K562 (cell line): Measurements from ENCODE around the gene PNPLA7. TPM values are rescaled to one million over a fixed set of nuclear protein-coding genes. Genes with fewer than 3 reads are reported as not detected.

Experiments used
- ATAC-seq: fragments of 200-7000 bp; cut with Tn5 transposase; 3 replicates; pipeline ENCODE4 v1.9.1; 2020; ENCODE audit warnings: moderate library complexity
- BruUV-seq: library from RNA; stranded (reverse); fragments of 400-500 nt; replicated peaks from 2 replicates; lab custom pipeline; 2021; lab: Mats Ljungman, UMichigan
- CTCF ChIA-PET: fragments of 300-600 bp; formaldehyde crosslinking; extraction: SDS; loops from one replicate; lab custom pipeline; 2021; ENCODE audit warnings: low intra/inter-chr PET ratio; lab: Yijun Ruan, JAX
- POLR2A ChIA-PET: fragments of 300-600, 350-650 bp; sonication (Branson Sonifier 250); formaldehyde crosslinking; extraction: SDS; loops from one replicate; lab custom pipeline; 2021; ENCODE audit warnings: antibody characterized with exemption, inconsistent platforms; lab: Yijun Ruan, JAX
- DNase-seq, 4 experiments: peaks; one replicate each; pipeline versions ENCODE4 v3.0.0 to v3.0.0-alpha.2; 2011 to 2018; ENCODE audit warnings: low spot score in 3 of 4, mixed read lengths in 3 of 4; ENCODE audit errors: extremely low read depth in 1 of 4
- FAIRE-seq: peaks from 2 replicates; lab custom pipeline; 2011; peaks lifted over from hg19 to GRCh38; lab: Jason Lieb, UNC
- H2AFZ ChIP-seq: 2 replicates; pipeline ENCODE4 v1.6.0; 2011; ENCODE audit warnings: low read depth, low read length, control low read depth, inconsistent platforms
- H3K27ac ChIP-seq: fragments of 200-600 bp; 3 replicates; pipeline ENCODE4 v1.8.0; 2011; ENCODE audit warnings: low read depth, mild to moderate bottlenecking, control low read depth, inconsistent platforms, low read length, moderate library complexity, mixed read lengths; ENCODE audit errors: extremely low read depth
- H3K27me3 ChIP-seq, 2 experiments: fragments of 300-600 bp in 1 of 2; 2 replicates in 1 of 2; 3 replicates in 1 of 2; pipeline versions ENCODE4 v1.6.0 to v1.8.0; 2011; ENCODE audit warnings: inconsistent platforms in 2 of 2, low read length in 2 of 2, mild to moderate bottlenecking in 1 of 2, mixed read lengths in 1 of 2, moderate library complexity in 1 of 2; ENCODE audit not compliant: control insufficient read depth in 2 of 2, insufficient read depth in 2 of 2
- H3K36me3 ChIP-seq: fragments of 300-600 bp; 3 replicates; pipeline ENCODE4 v1.8.0; 2011; ENCODE audit warnings: mild to moderate bottlenecking, low read length, inconsistent platforms; ENCODE audit not compliant: control insufficient read depth, insufficient read depth
- H3K4me1 ChIP-seq, 2 experiments: fragments of 200-600 bp in 1 of 2; replicated peaks in 1 of 2; 2 replicates in 1 of 2; 3 replicates in 1 of 2; pipeline versions ENCODE4 v1.5.1 to v1.8.0; 2011; ENCODE audit warnings: inconsistent platforms in 2 of 2, low read length in 2 of 2, mild to moderate bottlenecking in 1 of 2, mixed read lengths in 1 of 2, moderate library complexity in 1 of 2; ENCODE audit not compliant: control insufficient read depth in 2 of 2, insufficient read depth in 2 of 2
- H3K4me2 ChIP-seq: 2 replicates; pipeline ENCODE4 v1.6.1; 2011; ENCODE audit warnings: low read length, control low read depth, inconsistent platforms, mixed read lengths; ENCODE audit not compliant: insufficient read depth
- H3K4me3 ChIP-seq: fragments of 200-600 bp; sonication (generic), shearing (Covaris generic); 2 replicates; pipeline ENCODE4 v1.5.1; 2016; ENCODE audit warnings: control low read depth, inconsistent platforms
- H3K79me2 ChIP-seq: fragments of 200-600 bp; 3 replicates; pipeline ENCODE4 v1.8.0; 2011; ENCODE audit warnings: low read length, inconsistent platforms; ENCODE audit not compliant: control insufficient read depth, insufficient read depth
- H3K9ac ChIP-seq, 2 experiments: 2 replicates each; pipeline versions ENCODE4 v1.6.0 to v1.6.1; 2011; ENCODE audit warnings: low read depth in 2 of 2, low read length in 2 of 2, control low read depth in 1 of 2, inconsistent platforms in 1 of 2, mild to moderate bottlenecking in 1 of 2, mixed read lengths in 1 of 2; ENCODE audit not compliant: insufficient read depth in 1 of 2
- H3K9me1 ChIP-seq: one replicate; pipeline ENCODE4 v1.6.0; 2011; ENCODE audit warnings: inconsistent platforms, mild to moderate bottlenecking, low read length, moderate library complexity; ENCODE audit not compliant: control insufficient read depth, insufficient read depth
- H3K9me3 ChIP-seq: replicated peaks from 2 replicates; pipeline ENCODE4 v1.5.1; 2011; ENCODE audit warnings: low read depth, low read length, inconsistent platforms; ENCODE audit not compliant: control insufficient read depth, insufficient read depth
- H4K20me1 ChIP-seq: replicated peaks from 2 replicates; pipeline ENCODE4 v1.6.1; 2011; ENCODE audit warnings: low read length, inconsistent platforms, mixed read lengths; ENCODE audit not compliant: control insufficient read depth, insufficient read depth
- CHD1 ChIP-seq: fragments of 200-600 bp; sonication (generic); IDR thresholded peaks from one replicate; pipeline ENCODE4 v1.6.1; 2012; ENCODE audit warnings: mild to moderate bottlenecking, moderate library complexity, low read length, inconsistent platforms
- HMG20A ChIP-seq: fragments of 450-650 bp; formaldehyde crosslinking; conservative IDR thresholded peaks from 2 replicates; pipeline ENCODE4 v1.4.0; 2020; ENCODE audit warnings: mild to moderate bottlenecking, mixed read lengths
- L3MBTL2 ChIP-seq: fragments of 450-650 bp; IDR thresholded peaks from 2 replicates; pipeline ENCODE4 v1.6.1; 2016; ENCODE audit warnings: mild to moderate bottlenecking, moderate library complexity
- TEAD1 ChIP-seq, 2 experiments: fragments of 450-650 bp in 1 of 2; sonication (generic) in 1 of 2; formaldehyde crosslinking; IDR thresholded peaks; 2 replicates each; pipeline versions ENCODE4 v1.4.0 to v1.8.0; 2020 to 2022; ENCODE audit warnings: mild to moderate bottlenecking in 2 of 2, missing genetic modification reagents in 1 of 2
- ZBTB33 ChIP-seq: sonication (generic); formaldehyde crosslinking; IDR thresholded peaks from 2 replicates; pipeline ENCODE4 v1.8.1; 2023; ENCODE audit warnings: mild to moderate bottlenecking, missing genetic modification reagents
- ZFX ChIP-seq: sonication (generic); formaldehyde crosslinking; IDR thresholded peaks from 2 replicates; pipeline ENCODE4 v1.8.0; 2022; ENCODE audit warnings: mild to moderate bottlenecking, missing genetic modification reagents, moderate library complexity
- WGBS: fragments of 100-300 bp; shearing (Covaris generic); methylation state at CpG from one replicate; pipeline ENCODE4 v1.1.6; 2016; ENCODE audit warnings: low coverage, mixed read lengths; ENCODE audit not compliant: insufficient coverage; ENCODE audit errors: missing lambda C conversion rate; 5-methylcytosine and 5-hydroxymethylcytosine counted together
- in situ Hi-C: fragments of 300-500 bp; cut with MboI; formaldehyde crosslinking; loops from 4 replicates; pipeline ENCODE4 v1.15.0; 2018; ENCODE audit warnings: inconsistent platforms, mixed read lengths
- intact Hi-C: fragments of 100-400 bp; cut with micrococcal nuclease; formaldehyde crosslinking; loops from 2 replicates; pipeline ENCODE4 v1.14.2; 2022
- polyA plus RNA-seq, 8 experiments: library from polyadenylated mRNA; depleted of rRNA in 4 of 8; stranded (reverse) in 5 of 8; unstranded in 3 of 8; fragments of >200 nt; fragmentation: Nextera tagmentation in 2 of 8; fragmentation: Illumina TruSeq in 1 of 8; extraction: Ambion mirVana in 2 of 8; extraction: Trizol in 1 of 8; gene quantifications; 2 replicates each; pipeline versions ENCODE4 v1.2.1 to v1.2.3, GENCODE V29; 2011 to 2014; ENCODE audit warnings: inconsistent platforms in 1 of 8, missing spikeins in 1 of 8
- total RNA-seq, 7 experiments: library from RNA; depleted of rRNA in 6 of 7; stranded (reverse); fragments of >200 nt in 6 of 7; fragmentation: Illumina TruSeq in 2 of 7; extraction: Trizol in 2 of 7; gene quantifications; 2 replicates each; pipeline versions ENCODE4 v1.2.1 to v1.2.3, GENCODE V29; 2011 to 2021; ENCODE audit warnings: low replicate concordance in 1 of 7

PNPLA7 gene
- total and polyA plus RNA-seq, 9 of the 15 experiments (the other 6 are each of a cell fraction or from before 2014, with no cell fraction given) = 0.01 to 0.85 (median 0.19) TPM; not detected in 1

DNA sequence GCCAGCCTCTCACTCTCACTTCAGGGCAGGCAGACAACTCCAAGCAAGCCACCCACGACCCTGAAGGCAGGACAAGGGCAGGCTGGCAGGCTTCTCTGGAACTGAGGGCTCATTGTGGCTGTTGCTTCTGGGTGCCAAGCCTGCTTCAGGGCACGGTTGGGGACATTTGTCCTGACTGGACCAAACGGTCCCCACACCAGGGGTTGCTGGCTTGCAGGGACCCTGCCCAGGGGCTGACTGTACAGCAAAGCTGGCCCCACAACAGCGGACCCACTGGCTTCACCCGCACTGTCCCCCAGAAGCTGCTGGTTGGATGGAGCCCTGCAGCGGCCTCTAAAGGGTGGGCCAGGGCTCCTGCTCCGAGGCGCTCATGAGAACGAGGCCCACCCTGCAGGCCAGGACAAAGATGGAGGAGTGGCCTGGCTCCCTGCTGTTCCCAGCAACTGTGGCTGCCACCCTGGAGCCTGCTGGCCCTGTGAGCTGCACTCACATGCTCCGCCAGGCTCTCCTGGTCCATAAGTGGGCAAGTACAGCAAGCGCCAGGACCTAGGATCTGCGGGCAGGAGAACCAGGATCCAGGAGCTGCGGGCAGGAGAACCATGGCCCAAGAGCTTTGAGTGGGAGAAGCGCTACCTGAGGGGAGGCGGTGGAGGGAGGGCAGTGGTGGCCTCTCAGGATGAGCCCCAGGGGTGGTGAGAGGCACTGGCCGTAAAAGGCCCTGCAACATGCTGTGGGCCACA is 56.7 kb downstream of the PNPLA7 start:
- FAIRE-seq = no peak
- ChIA-PET POLR2A (interaction anchor here (0.7 to 1.4 kb wide), 2 partner anchors 15 to 1181 kb away, joined by 3 read pairs; no protein-coding TSS in a partner anchor), CTCF (no interaction called here)
- BruUV-seq = no TSS peak
- in situ Hi-C loops = no loop called here
- Histone ChIP-seq H3K27ac (peak overlapping the region; percentile 55), H3K4me1 (peaks cover 44 to 62% of the 10 kb centered on the region in 2 experiments), H3K4me3 (no peak overlapping the region), H3K9ac (peak overlapping the region; percentile 23 to 80), H3K79me2 (no peaks in the 10 kb centered on the region), H3K36me3 (no peaks in the 10 kb centered on the region), H3K27me3 (peaks cover 0 to 4% of the 10 kb centered on the region in 2 experiments; a peak in 2 of 5 replicates), H2AFZ (peak overlapping the region; percentile 75), H3K9me1 (no peaks in the 10 kb centered on the region), H3K4me2 (peak overlapping the region; percentile 65), H4K20me1 (no peaks in the 10 kb centered on the region), H3K9me3 (no peaks in the 10 kb centered on the region)
- 71% methylated on average over 15 of the region's 16 CpGs for WGBS
- intact Hi-C loops = loop anchor here (2.0 kb wide), 1 partner anchor 33 kb away; no protein-coding TSS in a partner anchor
- DNase-seq = no peak
- TF ChIP-seq HMG20A (CRISPR knock-in tag) (no peak), ZFX (CRISPR knock-in tag) (peak; percentile 59), ZBTB33 (peak; percentile 83), L3MBTL2 (0 out of 2 replicates have a peak, but pooled peaks have one; percentile 2), CHD1 (no peak), TEAD1 (CRISPR knock-in tag; IDR thresholded peaks at IDR 0.05) (peak in 1 of 2 experiments; percentile 20; a peak in 1 of 4 replicates)
- ATAC-seq = no peak
